Progenitor cell of endocrine pancreas (in vitro differentiated cells): Measurements from ENCODE around the gene CD22. TPM values are rescaled to one million over a fixed set of nuclear protein-coding genes. Genes with fewer than 3 reads are reported as not detected.

Source experiments
- DNase-seq: peaks from one replicate; pipeline ENCODE4 v3.0.0; 2021; ENCODE audit warnings: low spot score; ENCODE audit not compliant: unreplicated experiment
- H3K27ac Mint-ChIP-seq: 2 replicates; pipeline ENCODE4 v1.8.0; 2021; ENCODE audit warnings: mild to moderate bottlenecking, moderate library complexity, mixed read lengths
- H3K27me3 Mint-ChIP-seq: 2 replicates; pipeline ENCODE4 v1.8.0; 2021; ENCODE audit warnings: mixed read lengths
- H3K36me3 Mint-ChIP-seq: 2 replicates; pipeline ENCODE4 v1.8.0; 2022; ENCODE audit warnings: mixed read lengths; ENCODE audit not compliant: insufficient read depth
- H3K4me1 Mint-ChIP-seq: 2 replicates; pipeline ENCODE4 v1.8.0; 2021; ENCODE audit warnings: low read depth, mixed read lengths
- H3K4me3 Mint-ChIP-seq: 2 replicates; pipeline ENCODE4 v1.8.0; 2021; ENCODE audit warnings: low read depth, mild to moderate bottlenecking, moderate library complexity, mixed read lengths
- H3K9me3 Mint-ChIP-seq: 2 replicates; pipeline ENCODE4 v1.8.0; 2021; ENCODE audit warnings: low read depth, mixed read lengths
- total RNA-seq: library from RNA; stranded (reverse); gene quantifications from 2 replicates; pipeline ENCODE4 v1.2.1, GENCODE V29; 2021
- TF ChIP-seq, protein P1 (sequence below): fragments of 200-600 bp; sonication (generic); IDR thresholded peaks from one replicate; pipeline ENCODE4 v1.5.0; 2021; ENCODE audit warnings: antibody characterized with exemption, mild to moderate bottlenecking; ENCODE audit not compliant: unreplicated experiment

The CD22 gene
- total RNA-seq, 1 donor from 2014 or later = 5.1 TPM

DNA sequence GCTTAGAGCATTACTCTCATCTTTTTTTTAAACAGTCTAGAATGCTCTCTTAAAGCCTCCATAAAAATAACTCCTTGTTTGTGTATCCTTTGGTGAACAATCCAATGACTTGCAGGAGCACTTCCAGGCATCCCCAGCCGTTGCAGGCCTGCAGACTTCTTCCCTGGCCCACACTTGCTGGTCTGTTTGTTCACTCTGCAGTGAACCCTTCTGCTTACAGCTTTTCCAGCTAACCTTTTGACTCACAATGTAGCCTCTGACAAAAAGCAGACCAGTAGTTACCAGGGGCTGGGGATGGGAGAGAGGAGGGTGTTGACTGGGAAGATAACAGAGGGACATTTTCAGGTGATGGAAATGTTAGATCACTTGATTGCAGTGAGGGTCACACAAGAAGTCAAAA lies 51.0 kb downstream of the CD22 start:
- Mint-ChIP-seq H3K4me3 (no peak overlapping the region), H3K36me3 (peaks cover 2% of the 10 kb centered on the region), H3K9me3 (peaks cover 3% of the 10 kb centered on the region), H3K27ac (peak overlapping the region; percentile 67), H3K4me1 (peaks cover 14% of the 10 kb centered on the region), H3K27me3 (no peaks in the 10 kb centered on the region)
- DNase-seq = no peak
- TF ChIP-seq, protein P1, sequence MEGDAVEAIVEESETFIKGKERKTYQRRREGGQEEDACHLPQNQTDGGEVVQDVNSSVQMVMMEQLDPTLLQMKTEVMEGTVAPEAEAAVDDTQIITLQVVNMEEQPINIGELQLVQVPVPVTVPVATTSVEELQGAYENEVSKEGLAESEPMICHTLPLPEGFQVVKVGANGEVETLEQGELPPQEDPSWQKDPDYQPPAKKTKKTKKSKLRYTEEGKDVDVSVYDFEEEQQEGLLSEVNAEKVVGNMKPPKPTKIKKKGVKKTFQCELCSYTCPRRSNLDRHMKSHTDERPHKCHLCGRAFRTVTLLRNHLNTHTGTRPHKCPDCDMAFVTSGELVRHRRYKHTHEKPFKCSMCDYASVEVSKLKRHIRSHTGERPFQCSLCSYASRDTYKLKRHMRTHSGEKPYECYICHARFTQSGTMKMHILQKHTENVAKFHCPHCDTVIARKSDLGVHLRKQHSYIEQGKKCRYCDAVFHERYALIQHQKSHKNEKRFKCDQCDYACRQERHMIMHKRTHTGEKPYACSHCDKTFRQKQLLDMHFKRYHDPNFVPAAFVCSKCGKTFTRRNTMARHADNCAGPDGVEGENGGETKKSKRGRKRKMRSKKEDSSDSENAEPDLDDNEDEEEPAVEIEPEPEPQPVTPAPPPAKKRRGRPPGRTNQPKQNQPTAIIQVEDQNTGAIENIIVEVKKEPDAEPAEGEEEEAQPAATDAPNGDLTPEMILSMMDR = no peak

DNA sequence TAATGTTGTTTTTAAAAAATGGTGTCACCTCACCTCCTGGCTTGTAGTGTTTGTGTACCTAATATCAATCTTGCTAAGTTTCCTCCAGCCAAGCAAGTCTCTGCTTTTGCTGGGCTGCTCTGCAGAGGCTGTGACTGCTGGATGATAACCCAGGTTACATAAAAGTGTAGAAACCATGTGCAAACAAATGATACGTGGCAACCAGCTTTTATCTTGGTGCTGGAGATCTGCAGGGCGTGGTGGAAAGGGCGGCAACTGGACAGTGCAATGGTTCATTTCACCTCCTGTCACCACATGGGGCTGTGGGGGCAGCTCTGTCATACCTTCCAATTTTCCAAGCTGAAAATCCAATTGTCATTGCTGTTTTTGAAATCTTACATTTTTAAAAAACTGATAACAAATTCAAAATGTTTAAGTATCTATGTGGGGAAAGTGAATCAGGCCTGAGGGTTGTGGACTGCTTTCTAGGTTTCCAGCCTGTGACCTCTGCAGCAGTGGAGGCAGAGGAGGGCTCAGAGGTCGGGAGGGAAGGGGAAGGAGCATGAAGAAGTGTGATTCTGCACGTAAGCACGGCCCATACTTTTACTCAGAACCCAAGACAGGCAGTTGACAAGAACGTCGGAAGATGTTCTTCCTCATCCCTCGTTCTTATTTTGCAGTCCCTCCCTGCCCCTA lies 51.6 kb downstream of the CD22 start:
- H3K36me3 Mint-ChIP-seq = peaks cover 2% of the 10 kb centered on the region
- H3K27ac Mint-ChIP-seq = peak overlapping the region; percentile 67
- peaks cover 3% of the 10 kb centered on the region for H3K9me3 Mint-ChIP-seq
- TF ChIP-seq, protein P1 = no peak
- H3K4me3 Mint-ChIP-seq = no peak overlapping the region
- H3K4me1 Mint-ChIP-seq = peaks cover 14% of the 10 kb centered on the region
- H3K27me3 Mint-ChIP-seq = no peaks in the 10 kb centered on the region
- DNase-seq = no peak

DNA sequence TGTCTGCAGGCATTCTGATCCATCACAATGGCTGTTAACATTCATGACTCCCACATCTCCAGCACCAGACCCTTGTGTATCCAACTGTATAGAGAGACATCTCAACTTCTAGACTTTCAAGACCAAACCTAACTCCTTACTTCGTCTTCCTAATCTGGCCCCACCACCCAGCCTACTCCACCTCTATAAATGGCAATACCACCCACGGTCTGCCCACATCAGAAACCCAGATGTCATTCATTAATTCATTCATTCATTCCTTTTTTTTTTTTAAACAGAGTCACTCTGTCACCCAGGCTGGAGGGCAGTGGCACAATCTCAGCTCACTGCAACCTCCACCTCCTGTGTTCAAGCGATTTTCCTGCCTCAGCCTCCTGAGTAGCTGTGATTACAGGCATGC lies 52.3 kb downstream of the CD22 start:
- peaks cover 14% of the 10 kb centered on the region for H3K4me1 Mint-ChIP-seq
- H3K36me3 Mint-ChIP-seq = peaks cover 2% of the 10 kb centered on the region
- peaks cover 3% of the 10 kb centered on the region for H3K9me3 Mint-ChIP-seq
- H3K27me3 Mint-ChIP-seq = no peaks in the 10 kb centered on the region
- DNase-seq = no peak
- no peak overlapping the region for H3K27ac Mint-ChIP-seq
- no peak overlapping the region for H3K4me3 Mint-ChIP-seq
- TF ChIP-seq, protein P1 = no peak

DNA sequence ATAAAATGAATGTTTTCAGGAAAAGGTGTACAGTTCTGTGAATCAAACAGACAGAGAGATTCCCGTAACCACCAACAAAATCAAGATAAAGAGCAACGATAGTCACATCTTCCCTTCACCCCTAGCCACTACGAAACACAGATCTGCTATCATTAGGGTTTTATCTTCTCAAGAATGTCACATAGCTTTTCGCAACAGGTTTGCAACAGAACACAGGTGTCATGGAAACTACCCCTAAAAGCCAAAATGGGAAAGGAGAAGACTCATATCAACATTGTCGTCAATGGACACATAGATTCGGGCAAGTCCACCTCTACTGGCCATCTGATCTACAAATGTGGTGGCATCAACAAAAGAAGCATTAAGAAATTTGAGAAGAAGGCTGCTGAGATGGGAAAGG lies 52.9 kb downstream of the CD22 start:
- no peak overlapping the region for H3K4me3 Mint-ChIP-seq
- H3K27ac Mint-ChIP-seq = no peak overlapping the region
- peaks cover 8% of the 10 kb centered on the region for H3K9me3 Mint-ChIP-seq
- TF ChIP-seq, protein P1 = no peak
- H3K4me1 Mint-ChIP-seq = peaks cover 14% of the 10 kb centered on the region
- H3K36me3 Mint-ChIP-seq = peaks cover 4% of the 10 kb centered on the region
- DNase-seq = no peak
- H3K27me3 Mint-ChIP-seq = no peaks in the 10 kb centered on the region

DNA sequence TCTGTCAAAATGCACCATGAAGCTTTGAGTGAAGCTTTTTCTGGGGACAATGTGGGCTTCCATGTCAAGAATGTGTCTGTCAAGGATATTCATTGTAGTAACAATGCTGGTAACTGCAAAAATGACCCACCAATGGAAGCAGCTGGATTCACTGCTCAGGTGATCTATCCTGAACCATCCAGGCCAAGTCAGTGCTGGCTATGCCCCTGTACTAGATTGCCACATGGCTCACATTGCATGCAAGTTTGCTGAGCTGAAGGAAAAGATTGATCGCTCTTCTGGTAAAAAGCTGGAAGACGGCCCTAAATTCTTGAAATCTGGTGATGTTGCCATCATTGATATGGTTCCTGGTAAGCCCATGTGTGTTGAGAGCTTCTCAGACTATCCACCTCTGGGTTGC lies 54.5 kb downstream of the CD22 start:
- Mint-ChIP-seq H3K36me3 (peaks cover 4% of the 10 kb centered on the region), H3K4me1 (peaks cover 14% of the 10 kb centered on the region), H3K27ac (no peak overlapping the region), H3K9me3 (peaks cover 12% of the 10 kb centered on the region), H3K4me3 (no peak overlapping the region), H3K27me3 (no peaks in the 10 kb centered on the region)
- no peak for DNase-seq
- TF ChIP-seq, protein P1 = no peak
